NCI-H510A (cell line): ENCODE data around the gene PTGFRN.

Source experiments
- DNase-seq: peaks from one replicate; lab custom pipeline; 2025; lab: John Stamatoyannopoulos, UW

Gene PTGFRN

GRCh38 chr1:117033772-117034171 is 124.1 kb downstream of the PTGFRN start:
- DNase-seq = no peak

DNA sequence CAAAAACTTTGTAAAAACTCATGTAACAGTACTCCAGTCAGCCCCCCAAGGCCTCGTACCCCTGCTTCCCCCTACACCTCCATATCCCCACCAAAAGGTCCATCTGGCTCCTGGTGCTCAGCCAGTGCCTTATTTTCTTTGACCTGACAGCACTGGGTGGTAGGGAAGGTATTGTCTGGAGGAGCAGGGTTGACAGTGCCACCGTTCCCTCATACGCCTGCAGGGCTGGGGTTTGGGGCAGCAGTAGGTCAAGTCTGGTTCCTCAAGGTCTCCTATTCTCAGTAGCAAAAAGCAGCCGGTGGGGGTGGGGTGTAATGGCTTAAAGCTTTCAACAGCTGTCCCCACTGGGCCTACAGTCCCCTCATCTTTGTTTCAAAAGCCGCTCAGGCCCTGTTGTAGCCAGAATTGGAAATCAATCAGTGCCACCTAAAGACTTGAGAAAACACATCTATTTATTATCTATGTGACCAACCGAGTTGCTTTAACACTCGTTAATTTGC is 125.1 kb downstream of the PTGFRN start:
- DNase-seq = no peak

- no peak for DNase-seq
These were observed 126.3 kb downstream of the PTGFRN start for GRCh38 chr1:117036018-117036461.

DNA sequence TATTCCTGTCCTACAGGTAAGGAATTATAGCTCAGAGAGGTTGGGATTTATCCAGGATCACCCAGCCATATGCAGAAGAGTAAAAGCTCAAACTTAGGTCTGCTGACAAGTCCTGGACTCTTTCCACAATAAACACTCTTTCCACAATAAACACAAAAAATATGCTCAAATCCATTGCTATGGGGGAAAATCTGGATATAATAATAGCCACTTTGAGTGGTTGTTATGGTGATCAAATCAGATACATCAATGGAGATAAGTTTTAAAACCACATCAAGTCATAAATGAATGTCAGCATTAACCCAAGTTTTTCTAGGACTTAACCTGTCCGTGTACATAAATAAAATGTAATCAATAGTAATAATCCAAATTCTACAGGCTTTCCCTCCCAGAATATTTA is 128.1 kb downstream of the PTGFRN start:
- no peak for DNase-seq

GRCh38 chr1:117038236-117038635 is 128.5 kb downstream of the PTGFRN start:
- DNase-seq = no peak
